Transverse colon (tissue), 4 donors: Measurements from ENCODE around the gene SGF29. TPM values are rescaled to one million over a fixed set of nuclear protein-coding genes. Genes with fewer than 3 reads are reported as not detected.

Source experiments
- DNase-seq: peaks from one replicate; pipeline ENCODE4 v3.0.0-alpha.2; 2019
- H3K27ac ChIP-seq, 4 donors: fragments of 200-600 bp; sonication (generic); 2 replicates each; pipeline ENCODE4 v1.5.1; 2016 to 2018; ENCODE audit warnings: inconsistent platforms in 4 of 4
- H3K27me3 ChIP-seq: fragments of 200-600 bp; sonication (generic); 2 replicates; pipeline ENCODE4 v1.5.1; 2017; ENCODE audit warnings: inconsistent platforms
- H3K36me3 ChIP-seq, 4 donors: fragments of 200-600 bp; sonication (generic); 2 replicates each; pipeline ENCODE4 v1.5.1; 2017 to 2019; ENCODE audit warnings: inconsistent platforms in 4 of 4
- H3K4me1 ChIP-seq, 4 donors: fragments of 200-600 bp; sonication (generic); 2 replicates each; pipeline ENCODE4 v1.5.1; 2017 to 2020; ENCODE audit warnings: inconsistent platforms in 4 of 4
- H3K4me3 ChIP-seq, 4 donors: fragments of 200-600 bp; sonication (generic); 1 replicate in 1 of 4; 2 replicates in 3 of 4; pipeline versions ENCODE4 v1.5.1 to v1.6.1; 2017 to 2019; ENCODE audit warnings: inconsistent platforms in 4 of 4
- H3K9me3 ChIP-seq, 2 donors: fragments of 200-600 bp; sonication (generic); 2 replicates each; pipeline ENCODE4 v1.5.1; 2017 to 2019; ENCODE audit warnings: inconsistent platforms in 2 of 2
- CTCF ChIP-seq, 5 experiments: fragments of 200-600 bp in 3 of 5; fragments of 450-650 bp in 2 of 5; sonication (generic) in 3 of 5; IDR thresholded peaks; 1 replicate in 2 of 5; 2 replicates in 3 of 5; pipeline ENCODE4 v1.5.1; 2016 to 2017; ENCODE audit warnings: antibody characterized with exemption in 5 of 5, inconsistent platforms in 3 of 5, mild to moderate bottlenecking in 2 of 5, moderate library complexity in 1 of 5
- EP300 ChIP-seq: sonication (generic); formaldehyde crosslinking; IDR thresholded peaks from one replicate; pipeline ENCODE4 v1.6.1; 2017; ENCODE audit warnings: antibody characterized with exemption, low read depth
- POLR2A ChIP-seq: fragments of 450-650 bp; IDR thresholded peaks from one replicate; pipeline ENCODE4 v1.6.1; 2016; ENCODE audit warnings: antibody characterized with exemption, mild to moderate bottlenecking, moderate library complexity
- POLR2AphosphoS5 ChIP-seq, 3 donors: sonication (generic); formaldehyde crosslinking; IDR thresholded peaks; one replicate each; pipeline ENCODE4 v1.6.1; 2016; ENCODE audit warnings: antibody characterized with exemption in 3 of 3
- WGBS, 2 donors: methylation state at CpG; one replicate each; pipeline ENCODE4 v1.1.5; 2018; ENCODE audit warnings: low coverage in 1 of 2; 5-methylcytosine and 5-hydroxymethylcytosine counted together
- in situ Hi-C, 4 donors: fragments of 200-750 bp; cut with MboI; loops; one replicate each; pipeline versions ENCODE4 v1.15.0 to v1.15.1; 2017; ENCODE audit warnings: low sequenced_read_pairs in 3 of 4, low pct_ligation_motif_present in 1 of 4, low pct_unique_long_range_greater_than_20kb in 1 of 4
- intact Hi-C: fragments of 100-400 bp; cut with DNase I; formaldehyde crosslinking; loops from one replicate; pipeline ENCODE4 v1.15.1; 2023; ENCODE audit warnings: low total_unique reads
- total RNA-seq, 4 donors: library from RNA; depleted of rRNA; stranded (reverse); fragments of >200 nt; gene quantifications; one replicate each; pipeline ENCODE4 v1.1.0, GENCODE V29; 2016

Gene SGF29
- total RNA-seq, 4 donors from 2014 or later: 22.1 to 95.0 (median 32.1) TPM

GRCh38 chr16:28602529-28602928 is 48.8 kb downstream of the SGF29 start:
- no peak for TF ChIP-seq POLR2AphosphoS5 (IDR thresholded peaks at IDR 0.05)
- TF ChIP-seq EP300: no peak
- no peak for TF ChIP-seq POLR2A

GRCh38 chr16:28603381-28604185 is 49.9 kb downstream of the SGF29 start:
- Histone ChIP-seq H3K27me3 (no peaks in the 10 kb centered on the region), H3K4me1 (peaks cover 0 to 5% (median 0%) of the 10 kb centered on the region in 4 donors), H3K4me3 (no peak overlapping the region), H3K36me3 (no peaks in the 10 kb centered on the region), H3K9me3 (no peaks in the 10 kb centered on the region), H3K27ac (no peak overlapping the region)
- intact Hi-C loops: no loop called here
- DNase-seq: no peak
- TF ChIP-seq POLR2A (no peak), POLR2AphosphoS5 (IDR thresholded peaks at IDR 0.05) (no peak), EP300 (no peak), CTCF (IDR thresholded peaks at IDR 0.05) (no peak)
- WGBS, 2 donors: 84% methylated on average over 11 of the region's 11 CpGs; no CpG with 5 or more reads in 1 of the 2 donors
- in situ Hi-C loops: no loop called here

More at GRCh38 chr16:28602529-28602928, 48.8 kb downstream of the SGF29 start:
- intact Hi-C loops: no loop called here
- WGBS, 2 donors: 56% methylated on average over 6 of the region's 6 CpGs; no CpG with 5 or more reads in 1 of the 2 donors
- Histone ChIP-seq H3K4me3 (no peak overlapping the region), H3K27ac (no peak overlapping the region), H3K4me1 (peaks cover 0 to 6% (median 0%) of the 10 kb centered on the region in 4 donors), H3K9me3 (no peaks in the 10 kb centered on the region), H3K27me3 (no peaks in the 10 kb centered on the region), H3K36me3 (no peaks in the 10 kb centered on the region)
- DNase-seq: no peak
- in situ Hi-C loops: no loop called here

GRCh38 chr16:28604186-28604565 is 50.5 kb downstream of the SGF29 start:
- WGBS, 2 donors: 74% methylated on average over 8 of the region's 8 CpGs; no CpG with 5 or more reads in 1 of the 2 donors
- Histone ChIP-seq H3K4me1 (peaks cover 0 to 9% (median 4%) of the 10 kb centered on the region in 4 donors), H3K9me3 (no peaks in the 10 kb centered on the region), H3K27me3 (no peaks in the 10 kb centered on the region), H3K36me3 (no peaks in the 10 kb centered on the region), H3K4me3 (no peak overlapping the region), H3K27ac (no peak overlapping the region)
- no peak for DNase-seq
- intact Hi-C loops (no loop called here), in situ Hi-C loops (no loop called here)
- no peak for TF ChIP-seq EP300
- no peak for TF ChIP-seq POLR2A
- no peak for TF ChIP-seq CTCF (IDR thresholded peaks at IDR 0.05)
- no peak for TF ChIP-seq POLR2AphosphoS5 (IDR thresholded peaks at IDR 0.05)

DNA sequence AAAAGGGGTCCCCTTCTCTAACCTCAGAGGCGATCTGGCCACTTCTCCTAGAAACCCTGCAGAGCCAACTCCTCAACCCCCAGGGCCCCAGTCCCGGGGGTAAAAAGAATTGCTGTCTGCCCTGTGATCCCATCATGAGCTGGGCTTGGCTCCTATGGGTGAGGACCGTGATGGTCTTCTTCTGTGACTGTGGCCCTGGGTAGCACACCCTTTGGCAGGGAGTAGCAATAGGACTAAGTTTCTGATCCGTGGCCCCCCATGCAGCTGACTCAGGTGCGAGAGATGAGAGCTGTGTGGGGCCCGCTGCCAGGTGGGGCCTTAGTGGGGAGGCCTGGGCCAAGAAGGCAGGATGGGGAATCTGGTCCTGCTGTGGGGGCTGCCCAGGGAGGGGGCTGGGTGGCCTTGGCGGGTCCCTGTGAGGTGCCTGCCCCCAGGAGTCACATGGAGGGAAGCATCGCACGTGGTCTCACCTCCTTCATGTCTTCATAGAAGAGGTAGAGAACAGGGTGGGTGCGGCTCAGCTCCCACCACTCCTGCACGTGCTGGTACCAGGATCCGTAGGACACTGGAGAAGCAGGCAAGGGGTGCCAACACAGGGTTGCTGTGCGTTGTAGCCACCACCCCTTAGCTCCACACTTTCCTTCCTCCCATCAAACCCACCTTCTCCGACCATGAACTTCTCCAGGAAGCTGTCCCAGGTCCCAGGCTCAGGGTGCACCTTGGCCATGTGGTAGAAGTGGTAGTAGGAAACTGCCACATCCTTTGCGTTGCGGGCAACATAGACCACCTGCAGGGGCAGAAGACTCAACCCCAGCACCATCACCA is 52.8 kb downstream of the SGF29 start:
- no peak for DNase-seq
- no peak overlapping the region for H3K4me3 ChIP-seq
- H3K4me1 ChIP-seq: peaks cover 12 to 30% (median 21%) of the 10 kb centered on the region in 4 donors
- 89 to 100% methylated on average over 3 to 16 of the region's 16 CpGs for whole genome bisulfite sequencing, 2 donors
- in situ Hi-C loops: no loop called here
- no peak for TF ChIP-seq EP300
- TF ChIP-seq POLR2A: no peak
- TF ChIP-seq POLR2AphosphoS5 (IDR thresholded peaks at IDR 0.05): no peak
- no peak for TF ChIP-seq CTCF (IDR thresholded peaks at IDR 0.05)
- no peak overlapping the region for H3K27ac ChIP-seq
- H3K9me3 ChIP-seq: no peaks in the 10 kb centered on the region
- H3K36me3 ChIP-seq: no peaks in the 10 kb centered on the region
- no peaks in the 10 kb centered on the region for H3K27me3 ChIP-seq
- intact Hi-C loops: no loop called here
